ENCODE measurements around the gene ITGA8. TPM values are rescaled to one million over a fixed set of nuclear protein-coding genes. Genes with fewer than 3 reads are reported as not detected.

ITGA8 gene
- total and polyA plus RNA-seq, 2 of the 4 experiments (the other 2 are of a cell fraction): under 0.01 to 0.02 TPM

- no TSS peak for BruUV-seq (replicated peaks)
- no peaks in the 10 kb centered on the region for H3K79me1 ChIP-seq (ENCODE audit: low read depth in 1 of 2, low read length in 2 of 2)
- H2AFZ ChIP-seq (replicated peaks; ENCODE audit: low read length, poor library complexity): no peak overlapping the region
- ChIA-PET CTCF (no interaction called here), POLR2A (ENCODE audit: unreplicated experiment) (no interaction called here)
- peaks cover 7% of the 10 kb centered on the region for H3K4me1 ChIP-seq (ENCODE audit: control insufficient read depth, insufficient read depth, low read length)
- H3K36me3 ChIP-seq (ENCODE audit: control insufficient read depth, insufficient read depth, low read length): no peaks in the 10 kb centered on the region
- no peak overlapping the region for H3K14ac ChIP-seq (replicated peaks; ENCODE audit: low read depth, low read length)
- no peak overlapping the region for H3K4me2 ChIP-seq (ENCODE audit: low read depth, low read length)
- H2AK9ac ChIP-seq (replicated peaks; ENCODE audit: low read depth, low read length, poor library complexity): no peak overlapping the region
- no peaks in the 10 kb centered on the region for H4K20me1 ChIP-seq (ENCODE audit: insufficient read depth, low read length)
- peaks cover 19% of the 10 kb centered on the region for H3K27me3 ChIP-seq (ENCODE audit: control insufficient read depth, insufficient read depth, low read length)
- H3K27ac ChIP-seq (ENCODE audit: insufficient read depth, low read length): no peak overlapping the region
- 0% methylated on average over 1 of the region's 2 CpGs; no CpG with 5 or more reads in 1 of the 2 experiments for WGBS, 2 experiments (ENCODE audit: extremely low coverage in 2 of 2, insufficient read length in 1 of 2)
- no peak overlapping the region for H3K23ac ChIP-seq (ENCODE audit: low read depth, low read length)
- no peak for TF ChIP-seq MAFK (IDR thresholded peaks at IDR 0.05; ENCODE audit: low read depth, low read length)
- TF ChIP-seq RFX5 (IDR thresholded peaks at IDR 0.05; ENCODE audit: low read depth, low read length): no peak
- TF ChIP-seq RCOR1 (IDR thresholded peaks at IDR 0.05; ENCODE audit: insufficient replicate concordance, low read length): no peak
- no peak for TF ChIP-seq CEBPB (IDR thresholded peaks at IDR 0.05; ENCODE audit: low read depth, low read length)
- no peak overlapping the region for H4K91ac ChIP-seq (ENCODE audit: insufficient read depth, low read depth, low read length)
- H3K18ac ChIP-seq (ENCODE audit: low read depth, low read length): no peak overlapping the region
- H3K9me3 ChIP-seq (ENCODE audit: control insufficient read depth, insufficient read depth, low read length): no peaks in the 10 kb centered on the region
- no peak overlapping the region for H2AK5ac ChIP-seq (ENCODE audit: low read depth, low read length)
- H3K9me1 ChIP-seq (ENCODE audit: insufficient read depth, low read length): no peaks in the 10 kb centered on the region
- H2BK15ac ChIP-seq (ENCODE audit: low read depth, low read length): no peak overlapping the region
- no peak overlapping the region for H3K4ac ChIP-seq (ENCODE audit: low read depth, low read length)
- H4K8ac ChIP-seq (ENCODE audit: low read depth in 2 of 2, low read length in 2 of 2): no peak overlapping the region
- DNase-seq (no peak), ATAC-seq (ENCODE audit: low read depth) (no peak)
- in situ Hi-C loops (cut with MboI; ENCODE audit: low sequenced_read_pairs) (no loop called here), intact Hi-C loops (cut with micrococcal nuclease) (no loop called here), dilution Hi-C loops (cut with HindIII; ENCODE audit: low sequenced_read_pairs, unreplicated experiment) (no loop called here)
- no peak overlapping the region for H3K4me3 ChIP-seq (ENCODE audit: insufficient read depth, low read depth, low read length)
- H3K9ac ChIP-seq (ENCODE audit: low read depth, low read length): no peak overlapping the region
- H2BK20ac ChIP-seq (ENCODE audit: low read depth, low read length): no peak overlapping the region
- H2BK120ac ChIP-seq (ENCODE audit: low read depth, low read length): no peak overlapping the region
- H4K5ac ChIP-seq (ENCODE audit: low read depth, low read length): no peak overlapping the region
- H3K56ac ChIP-seq (ENCODE audit: extremely low read depth, insufficient read depth, low read length): no peak overlapping the region
- no peak overlapping the region for H2BK5ac ChIP-seq (ENCODE audit: low read depth, low read length, poor library complexity, severe bottlenecking)
These were observed 237.6 kb downstream of the ITGA8 start for GRCh38 chr10:15482156-15482555.
